GM10248 (cell line): ENCODE data around the gene CCDC157.

Experiments used
- CTCF ChIA-PET: fragments of 300-600 bp; sonication (Branson Sonifier 250); formaldehyde crosslinking; extraction: SDS; loops from one replicate; lab custom pipeline; 2021; ENCODE audit warnings: antibody characterized with exemption; lab: Yijun Ruan, JAX
- POLR2A ChIA-PET: fragments of 350-650 bp; sonication (Branson Sonifier 250); formaldehyde crosslinking; extraction: SDS; loops from one replicate; lab custom pipeline; 2020; ENCODE audit warnings: antibody characterized with exemption; lab: Yijun Ruan, JAX
- DNase-seq: peaks from one replicate; pipeline ENCODE4 v3.0.0; 2012; ENCODE audit errors: extremely low spot score
- CTCF ChIP-seq: IDR thresholded peaks from 2 replicates; pipeline ENCODE4 v1.5.1; 2012; ENCODE audit warnings: mild to moderate bottlenecking, low read depth; ENCODE audit errors: extremely low read depth, missing control alignments, control extremely low read depth

The CCDC157 gene

GRCh38 chr22:30347255-30347892 lies 9.4 kb upstream of the CCDC157 start:
- ChIA-PET CTCF (interaction anchor here (1.2 to 1.5 kb wide), 2 partner anchors 9 to 11 kb away, joined by 3 to 4 read pairs; partner anchors contain the start of genes CCDC157 and SF3A1), POLR2A (interaction anchor here (0.9 kb wide), 1 partner anchor 10 kb away, joined by 3 read pairs; no protein-coding TSS in a partner anchor)
- TF ChIP-seq CTCF, result no peak
- DNase-seq, result no peak

GRCh38 chr22:30348404-30348803 lies 8.4 kb upstream of the CCDC157 start:
- ChIA-PET POLR2A (interaction anchor here (0.6 to 1.0 kb wide), 2 partner anchors 22 to 752 kb away, joined by 3 read pairs; partner anchors contain the start of gene TBC1D10A), CTCF (interaction anchor here (1.2 to 1.7 kb wide), 4 partner anchors 8 to 60 kb away, joined by 3 to 9 read pairs (median 4); partner anchors contain the start of genes CASTOR1, CCDC157 and SF3A1)
- DNase-seq, result no peak
- no peak for TF ChIP-seq CTCF

GRCh38 chr22:30348809-30349208 lies 8.0 kb upstream of the CCDC157 start:
- TF ChIP-seq CTCF, result no peak
- ChIA-PET POLR2A (interaction anchor here (0.6 to 1.0 kb wide), 2 partner anchors 22 to 753 kb away, joined by 3 read pairs; partner anchors contain the start of gene TBC1D10A), CTCF (interaction anchor here (1.0 to 1.7 kb wide), 4 partner anchors 39 to 60 kb away, joined by 4 to 9 read pairs (median 4); partner anchors contain the start of gene CASTOR1)
- no peak for DNase-seq

- no peak for DNase-seq
- POLR2A ChIA-PET, result interaction anchor here (0.7 kb wide), 1 partner anchor 9 kb away, joined by 3 read pairs; no protein-coding TSS in a partner anchor
- CTCF ChIA-PET, result no interaction called here
- no peak for TF ChIP-seq CTCF
Observed at GRCh38 chr22:30351226-30351625, 5.6 kb upstream of the CCDC157 start.

GRCh38 chr22:30354644-30355043 lies 2.2 kb upstream of the CCDC157 start:
- DNase-seq, result no peak
- POLR2A ChIA-PET, result interaction anchor here (0.7 kb wide), 1 partner anchor 38 kb away, joined by 3 read pairs; no protein-coding TSS in a partner anchor
- no peak for TF ChIP-seq CTCF
- CTCF ChIA-PET, result interaction anchor here (1.0 to 3.2 kb wide), 2 partner anchors 10 to 67 kb away, joined by 3 to 13 read pairs; no protein-coding TSS in a partner anchor

- TF ChIP-seq CTCF, result no peak
- POLR2A ChIA-PET, result interaction anchor here (0.7 to 1.3 kb wide), 4 partner anchors 19 to 724 kb away, joined by 3 to 4 read pairs (median 3); partner anchors contain the start of genes SMTN and TBC1D10A
- CTCF ChIA-PET, result interaction anchor here (0.6 to 3.9 kb wide), 6 partner anchors 9 to 93 kb away, joined by 3 to 20 read pairs (median 3); partner anchors contain the start of gene RNF215
- no peak for DNase-seq
Observed at GRCh38 chr22:30357236-30357570, 396 bp downstream of the CCDC157 start.
